GM12891 (cell line): ENCODE data around the gene LPCAT3.

ENCODE experiments used
- PAX5 ChIP-seq: IDR thresholded peaks from 2 replicates; pipeline ENCODE4 v1.6.1; 2011; ENCODE audit warnings: low read length, moderate library complexity, mild to moderate bottlenecking; ENCODE audit not compliant: insufficient read depth, severe bottlenecking
- POLR2A ChIP-seq: IDR thresholded peaks from 2 replicates; pipeline ENCODE4 v1.6.1; 2011; ENCODE audit warnings: low read depth, low read length, control low read depth

DNA sequence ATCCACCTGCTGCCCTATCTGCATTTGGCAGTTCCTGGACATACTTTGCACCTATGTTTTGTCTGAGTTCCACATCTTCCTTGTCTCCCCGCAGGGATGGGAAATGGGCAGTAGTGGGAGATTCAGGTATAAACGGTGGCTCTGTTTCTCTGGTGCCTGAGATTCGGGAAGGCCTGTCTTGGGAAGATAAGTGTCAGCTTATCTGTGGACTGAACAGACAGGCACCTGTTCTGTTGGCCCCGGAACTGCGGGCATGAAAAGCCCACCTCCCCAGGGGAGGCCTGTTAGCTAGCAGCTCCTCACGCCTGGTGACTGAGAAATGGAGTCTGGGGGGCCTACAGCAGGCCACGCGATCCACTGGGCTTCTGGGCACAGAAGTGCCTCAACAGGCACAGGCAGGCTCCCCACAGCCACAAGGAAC, 53.7 kb downstream of the LPCAT3 start:
- no peak for TF ChIP-seq POLR2A
- no peak for TF ChIP-seq PAX5
